ENCODE data around the gene AMMECR1L. TPM values are rescaled to one million over a fixed set of nuclear protein-coding genes. Genes with fewer than 3 reads are reported as not detected.
"Not testable (repeated sequence)": the region's sequence is repeated elsewhere in the genome, so short reads cannot be mapped to it uniquely, and the experiment has no call there.

The AMMECR1L gene
- total RNA-seq, 4 donors from 2014 or later = 7.6 to 10.4 (median 9.0) TPM

DNA sequence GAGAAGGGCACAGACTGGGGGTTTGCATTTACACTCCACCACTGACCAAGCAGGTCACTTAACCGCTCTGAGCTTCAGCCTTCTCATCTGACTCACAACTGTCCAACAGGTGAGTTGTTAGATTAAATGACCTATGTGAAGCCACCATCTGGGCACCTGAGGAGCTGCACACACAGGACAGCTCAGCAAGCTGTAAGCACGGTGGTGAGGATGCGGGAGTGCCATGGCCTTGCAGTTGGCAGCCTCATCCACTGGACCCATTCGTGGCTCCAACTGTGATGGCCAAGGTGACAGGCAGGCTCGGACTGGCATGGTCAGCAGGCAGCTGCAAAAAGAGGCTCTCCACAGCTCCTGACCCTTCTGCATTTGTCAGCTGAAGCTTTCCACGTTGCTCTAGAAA is 23.3 kb upstream of the AMMECR1L start:
- Histone ChIP-seq H3K36me3 (no peaks in the 10 kb centered on the region), H3K9me3 (no peaks in the 10 kb centered on the region), H3K27me3 (peaks cover 7 to 11% (median 8%) of the 10 kb centered on the region in 3 donors), H3K4me1 (no peaks in the 10 kb centered on the region), H3K27ac (no peak overlapping the region), H3K4me3 (no peak overlapping the region)
- DNase-seq (no peak), ATAC-seq (no peak)
- intact Hi-C loops (cut with DNase I; ENCODE audit: low total_unique reads) = no loop called here
- in situ Hi-C loops (cut with MboI; ENCODE audit: low sequenced_read_pairs in 4 of 4) = no loop called here
- TF ChIP-seq POLR2A (IDR thresholded peaks at IDR 0.05) = no peak

DNA sequence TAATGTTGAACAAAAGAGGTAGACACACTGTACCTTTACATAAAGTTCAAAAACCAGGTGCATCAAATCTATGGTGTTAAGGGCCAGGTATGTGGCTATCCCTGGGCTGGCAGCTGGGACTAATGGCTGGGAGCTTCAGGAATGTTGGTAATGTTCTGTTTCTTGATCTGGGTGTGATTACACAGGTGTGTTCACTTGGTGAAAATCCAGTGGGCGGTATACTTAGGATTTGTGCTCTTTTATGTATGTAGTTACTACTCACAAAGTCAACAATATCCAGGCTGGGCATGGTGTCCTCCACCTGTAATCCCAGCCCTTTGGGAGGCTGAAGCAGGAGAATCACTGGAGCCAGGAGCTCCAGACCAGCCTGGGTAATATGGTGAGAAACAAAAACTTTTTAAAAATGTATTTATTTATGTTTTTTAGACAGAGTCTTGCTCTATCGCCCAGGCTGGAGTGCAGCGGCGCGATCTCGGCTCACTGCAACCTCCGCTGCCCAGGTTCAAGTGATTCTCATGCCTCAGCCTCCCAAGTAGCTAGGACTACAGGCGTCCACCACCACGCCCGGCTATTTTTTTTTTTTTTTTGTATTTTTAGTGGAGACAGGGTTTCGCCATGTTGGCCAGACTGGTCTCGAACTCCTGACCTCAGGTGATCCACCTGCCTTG is 22.1 kb upstream of the AMMECR1L start:
- H3K4me3 ChIP-seq; DNase-seq; H3K9me3 ChIP-seq; in situ Hi-C loops (cut with MboI; ENCODE audit: low sequenced_read_pairs in 4 of 4); H3K4me1 ChIP-seq; H3K27ac ChIP-seq; H3K36me3 ChIP-seq; intact Hi-C loops (cut with DNase I; ENCODE audit: low total_unique reads); ATAC-seq: not testable (repeated sequence)
- peaks cover 7 to 11% (median 8%) of the 10 kb centered on the region in 3 donors for H3K27me3 ChIP-seq

DNA sequence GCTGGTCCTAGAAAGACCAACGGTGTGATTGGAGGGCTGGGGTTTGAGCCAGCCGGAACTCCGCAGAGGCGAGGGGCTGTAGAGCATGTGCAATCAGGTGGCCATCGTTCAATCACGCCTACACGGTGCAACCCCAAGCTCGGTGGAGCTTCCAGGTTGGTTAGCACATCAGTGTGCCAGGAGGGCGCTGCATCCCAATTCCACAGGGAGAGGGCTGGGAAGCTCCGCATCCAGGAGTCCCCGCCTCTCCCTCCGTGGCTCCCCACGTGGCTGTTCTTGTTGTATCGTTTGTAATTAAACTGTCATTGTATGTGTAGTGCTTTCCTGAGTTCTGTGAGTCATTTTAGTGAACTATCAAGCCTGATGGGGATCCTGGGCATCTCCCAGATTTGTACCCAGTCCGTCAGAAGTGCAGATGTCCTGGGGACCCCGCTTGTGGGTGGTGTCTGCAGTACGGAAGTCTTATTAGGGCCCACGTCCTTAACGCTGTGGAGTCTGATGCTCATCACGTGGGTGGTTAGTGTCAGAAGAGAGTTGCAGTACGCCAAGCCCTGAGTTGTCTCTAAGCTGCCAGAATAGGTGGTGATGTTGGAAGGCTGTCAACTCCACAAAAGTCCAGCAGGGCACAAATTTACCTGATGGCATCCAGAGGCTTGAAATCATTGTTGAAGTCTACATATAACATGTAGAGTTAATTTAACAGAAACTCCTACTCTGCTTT is 20.6 kb upstream of the AMMECR1L start:
- Histone ChIP-seq H3K4me3 (no peak overlapping the region), H3K4me1 (no peaks in the 10 kb centered on the region), H3K27me3 (peaks cover 7 to 11% (median 8%) of the 10 kb centered on the region in 3 donors), H3K9me3 (no peaks in the 10 kb centered on the region), H3K27ac (no peak overlapping the region), H3K36me3 (no peaks in the 10 kb centered on the region)
- no peak for TF ChIP-seq POLR2A (IDR thresholded peaks at IDR 0.05)
- TF ChIP-seq, protein P1, sequence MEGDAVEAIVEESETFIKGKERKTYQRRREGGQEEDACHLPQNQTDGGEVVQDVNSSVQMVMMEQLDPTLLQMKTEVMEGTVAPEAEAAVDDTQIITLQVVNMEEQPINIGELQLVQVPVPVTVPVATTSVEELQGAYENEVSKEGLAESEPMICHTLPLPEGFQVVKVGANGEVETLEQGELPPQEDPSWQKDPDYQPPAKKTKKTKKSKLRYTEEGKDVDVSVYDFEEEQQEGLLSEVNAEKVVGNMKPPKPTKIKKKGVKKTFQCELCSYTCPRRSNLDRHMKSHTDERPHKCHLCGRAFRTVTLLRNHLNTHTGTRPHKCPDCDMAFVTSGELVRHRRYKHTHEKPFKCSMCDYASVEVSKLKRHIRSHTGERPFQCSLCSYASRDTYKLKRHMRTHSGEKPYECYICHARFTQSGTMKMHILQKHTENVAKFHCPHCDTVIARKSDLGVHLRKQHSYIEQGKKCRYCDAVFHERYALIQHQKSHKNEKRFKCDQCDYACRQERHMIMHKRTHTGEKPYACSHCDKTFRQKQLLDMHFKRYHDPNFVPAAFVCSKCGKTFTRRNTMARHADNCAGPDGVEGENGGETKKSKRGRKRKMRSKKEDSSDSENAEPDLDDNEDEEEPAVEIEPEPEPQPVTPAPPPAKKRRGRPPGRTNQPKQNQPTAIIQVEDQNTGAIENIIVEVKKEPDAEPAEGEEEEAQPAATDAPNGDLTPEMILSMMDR (IDR thresholded peaks at IDR 0.05 in 4 of 5, conservative IDR thresholded peaks at IDR 0.05 in 1 of 5) = no peak
- intact Hi-C loops (cut with DNase I; ENCODE audit: low total_unique reads) = no loop called here
- in situ Hi-C loops (cut with MboI; ENCODE audit: low sequenced_read_pairs in 4 of 4) = no loop called here
- ATAC-seq (no peak), DNase-seq (no peak)

DNA sequence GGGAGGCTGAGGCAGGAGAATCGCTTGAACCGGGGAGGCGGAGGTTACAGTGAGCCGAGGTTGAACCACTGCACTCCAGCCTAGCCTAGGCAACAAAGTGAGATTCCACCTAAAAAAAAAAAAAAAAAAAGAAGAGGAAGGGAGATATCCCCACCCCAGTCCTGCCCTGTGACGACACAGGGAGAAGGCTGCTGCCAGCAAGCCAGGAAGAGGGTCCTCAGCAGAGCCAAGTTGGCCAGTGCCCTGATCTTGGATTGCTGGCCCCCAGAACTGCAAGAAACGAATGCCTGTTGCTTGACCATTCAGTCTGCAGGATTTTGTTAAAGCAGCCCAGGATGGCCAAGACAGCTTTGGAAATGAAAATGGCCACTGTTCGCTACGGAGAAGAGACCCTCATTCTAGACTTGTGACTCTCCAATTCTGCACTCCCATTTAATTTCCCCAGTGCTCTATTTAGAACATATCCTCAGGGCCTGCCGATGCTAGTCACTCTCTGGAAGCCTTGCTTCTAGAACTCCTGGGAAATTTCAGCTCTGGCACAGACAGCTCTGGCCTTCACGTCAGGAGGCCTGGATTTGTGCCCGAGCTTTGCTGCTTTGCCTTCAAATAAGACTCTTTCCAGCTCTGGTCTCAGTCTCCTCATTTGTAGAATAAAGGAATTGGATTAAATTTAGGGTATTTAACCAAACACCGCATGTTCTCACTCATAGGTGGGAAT is 15.7 kb upstream of the AMMECR1L start:
- H3K27ac ChIP-seq = no peak overlapping the region
- intact Hi-C loops (cut with DNase I; ENCODE audit: low total_unique reads) = no loop called here

DNA sequence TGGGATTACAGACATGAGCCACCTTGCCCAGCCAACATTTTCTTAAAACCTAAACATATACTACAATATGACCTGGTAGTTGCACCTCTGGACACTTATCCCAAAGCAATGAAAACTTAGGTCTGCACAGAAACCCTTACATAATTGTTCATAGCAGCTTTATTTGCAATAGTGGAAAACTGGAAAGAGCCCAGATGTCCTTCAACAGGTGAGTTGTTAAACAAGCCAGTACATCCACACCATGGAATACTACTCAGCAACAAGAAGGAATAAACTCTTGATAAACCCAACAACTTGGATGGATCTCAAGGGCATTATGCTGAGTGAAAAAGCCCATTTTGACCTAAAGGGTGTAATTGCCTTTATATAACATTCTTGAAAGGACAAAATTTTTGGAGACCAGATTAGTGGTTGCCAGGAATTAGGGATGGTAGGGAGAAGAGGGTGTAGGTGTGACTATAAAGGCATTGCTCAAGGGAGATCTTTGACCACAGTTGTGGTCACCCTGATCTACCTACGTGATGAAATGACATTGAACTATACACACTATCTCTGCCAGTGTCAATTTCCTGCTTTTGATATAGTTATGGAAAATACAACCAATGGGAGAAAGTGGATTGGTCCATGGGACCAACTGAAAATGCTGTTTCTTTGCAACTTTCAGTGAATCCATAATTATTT is 11.9 kb upstream of the AMMECR1L start:
- Histone ChIP-seq H3K27ac (no peak overlapping the region), H3K27me3 (no peaks in the 10 kb centered on the region), H3K4me3 (no peak overlapping the region), H3K36me3 (no peaks in the 10 kb centered on the region), H3K9me3 (no peaks in the 10 kb centered on the region), H3K4me1 (no peaks in the 10 kb centered on the region)
- ATAC-seq (no peak), DNase-seq (no peak)
- in situ Hi-C loops (cut with MboI; ENCODE audit: low sequenced_read_pairs in 4 of 4) = no loop called here
- intact Hi-C loops (cut with DNase I; ENCODE audit: low total_unique reads) = no loop called here
- TF ChIP-seq, protein P1 (IDR thresholded peaks at IDR 0.05 in 4 of 5, conservative IDR thresholded peaks at IDR 0.05 in 1 of 5) = no peak
- no peak for TF ChIP-seq POLR2A (IDR thresholded peaks at IDR 0.05)

More for the DNA sequence above, 15.7 kb upstream of the AMMECR1L start:
- no peak for DNase-seq
- Histone ChIP-seq H3K4me3 (no peak overlapping the region), H3K9me3 (no peaks in the 10 kb centered on the region), H3K36me3 (no peaks in the 10 kb centered on the region), H3K27me3 (peaks cover 7 to 8% (median 8%) of the 10 kb centered on the region in 3 donors), H3K4me1 (no peaks in the 10 kb centered on the region)
- in situ Hi-C loops (cut with MboI; ENCODE audit: low sequenced_read_pairs in 4 of 4) = no loop called here
- no peak for ATAC-seq
- TF ChIP-seq, protein P1 (IDR thresholded peaks at IDR 0.05 in 4 of 5, conservative IDR thresholded peaks at IDR 0.05 in 1 of 5) = no peak
- no peak for TF ChIP-seq POLR2A (IDR thresholded peaks at IDR 0.05)
